Measurements from ENCODE around the gene MMP17. TPM values are rescaled to one million over a fixed set of nuclear protein-coding genes. Genes with fewer than 3 reads are reported as not detected.

Gene MMP17
- polyA plus RNA-seq, 3 donors: 2.8 to 78.3 (median 3.0) TPM

- H4K20me1 ChIP-seq (ENCODE audit: insufficient read depth, low read length): peaks cover 6% of the 10 kb centered on the region
- WGBS (ENCODE audit: insufficient coverage): 96% methylated on average over 29 of the region's 30 CpGs
- H3K4me2 ChIP-seq (replicated peaks; ENCODE audit: extremely low read depth, low read length, poor library complexity, severe bottlenecking): no peak overlapping the region
- Mint-ChIP-seq H3K27me3 (ENCODE audit: low read depth in 3 of 3) (peaks cover 0 to 2% (median 0%) of the 10 kb centered on the region in 3 donors), H3K27ac (peak overlapping the region in 2 of 7 donors; percentile 58 to 61), H3K36me3 (peaks cover 68 to 80% of the 10 kb centered on the region in 2 donors), H3K4me3 (no peak overlapping the region), H3K4me1 (peaks cover 9% of the 10 kb centered on the region), H3K9me3 (peaks cover 0 to 4% (median 0%) of the 10 kb centered on the region in 7 donors)
- no peak for DNase-seq
- no peak overlapping the region for H2AFZ ChIP-seq (ENCODE audit: insufficient read depth, low read depth, low read length, poor library complexity, severe bottlenecking)
- H3K79me2 ChIP-seq (ENCODE audit: insufficient read depth, low read length): no peaks in the 10 kb centered on the region
- peaks cover 0 to 7% of the 10 kb centered on the region in 2 donors for H3K4me1 ChIP-seq (ENCODE audit: control insufficient read depth in 1 of 2, insufficient read depth in 2 of 2, low read length in 2 of 2)
- no peak overlapping the region for H3K27ac ChIP-seq (ENCODE audit: low read depth in 1 of 2, low read length in 2 of 2)
- no peak overlapping the region for H3K9ac ChIP-seq (ENCODE audit: insufficient read depth, low read length, poor library complexity, severe bottlenecking)
- peaks cover 59 to 76% of the 10 kb centered on the region in 2 donors for H3K36me3 ChIP-seq (replicated peaks in 1 of 2; ENCODE audit: control insufficient read depth in 1 of 2, insufficient read depth in 2 of 2, low read length in 2 of 2)
- no peaks in the 10 kb centered on the region for H3K27me3 ChIP-seq (ENCODE audit: control insufficient read depth in 2 of 2, insufficient read depth in 2 of 2, low read length in 2 of 2)
- no peaks in the 10 kb centered on the region for H3K9me3 ChIP-seq (replicated peaks in 1 of 2; ENCODE audit: control insufficient read depth in 1 of 2, insufficient read depth in 1 of 2, low read length in 2 of 2)
- no peak overlapping the region for H3K4me3 ChIP-seq (replicated peaks in 1 of 3; ENCODE audit: low read depth in 2 of 3, low read length in 3 of 3)
- TF ChIP-seq CTCF (IDR thresholded peaks at IDR 0.05): no peak
- intact Hi-C loops (cut with micrococcal nuclease): no loop called here
These were observed 43.1 kb upstream of the MMP17 start for GRCh38 chr12:131784909-131785762.

- intact Hi-C loops (cut with micrococcal nuclease): no loop called here
- Histone ChIP-seq H2AFZ (ENCODE audit: insufficient read depth, low read depth, low read length, poor library complexity, severe bottlenecking) (no peak overlapping the region), H3K27me3 (ENCODE audit: control insufficient read depth in 2 of 2, insufficient read depth in 2 of 2, low read length in 2 of 2) (no peaks in the 10 kb centered on the region), H3K9ac (ENCODE audit: insufficient read depth, low read length, poor library complexity, severe bottlenecking) (no peak overlapping the region), H3K4me1 (ENCODE audit: control insufficient read depth in 1 of 2, insufficient read depth in 2 of 2, low read length in 2 of 2) (peaks cover 0 to 7% of the 10 kb centered on the region in 2 donors), H3K9me3 (replicated peaks in 1 of 2; ENCODE audit: control insufficient read depth in 1 of 2, insufficient read depth in 1 of 2, low read length in 2 of 2) (no peaks in the 10 kb centered on the region), H3K79me2 (ENCODE audit: insufficient read depth, low read length) (no peaks in the 10 kb centered on the region), H3K4me2 (replicated peaks; ENCODE audit: extremely low read depth, low read length, poor library complexity, severe bottlenecking) (no peak overlapping the region), H3K27ac (ENCODE audit: low read depth in 1 of 2, low read length in 2 of 2) (no peak overlapping the region), H4K20me1 (ENCODE audit: insufficient read depth, low read length) (peaks cover 6% of the 10 kb centered on the region), H3K36me3 (replicated peaks in 1 of 2; ENCODE audit: control insufficient read depth in 1 of 2, insufficient read depth in 2 of 2, low read length in 2 of 2) (peaks cover 62 to 76% of the 10 kb centered on the region in 2 donors), H3K4me3 (replicated peaks in 1 of 3; ENCODE audit: low read depth in 2 of 3, low read length in 3 of 3) (no peak overlapping the region)
- no peak overlapping the region for H3K4me3 Mint-ChIP-seq
- 93% methylated on average over 13 of the region's 15 CpGs for WGBS (ENCODE audit: insufficient coverage)
- peak overlapping the region in 1 of 7 donors; percentile 30 for H3K27ac Mint-ChIP-seq
- H3K9me3 Mint-ChIP-seq: peaks cover 0 to 7% (median 0%) of the 10 kb centered on the region in 7 donors
- H3K36me3 Mint-ChIP-seq: peaks cover 69 to 82% of the 10 kb centered on the region in 2 donors
- TF ChIP-seq CTCF (IDR thresholded peaks at IDR 0.05): no peak
- H3K4me1 Mint-ChIP-seq: peaks cover 9% of the 10 kb centered on the region
- no peak for DNase-seq
- H3K27me3 Mint-ChIP-seq (ENCODE audit: low read depth in 3 of 3): peaks cover 0 to 2% (median 0%) of the 10 kb centered on the region in 3 donors
These were observed 42.3 kb upstream of the MMP17 start for GRCh38 chr12:131785763-131786330.
